GM12801 (cell line): ENCODE data around the gene BAD.

Experiments used
- TF ChIP-seq, protein P1 (sequence below): IDR thresholded peaks from one replicate; pipeline ENCODE4 v1.5.1; 2011; ENCODE audit warnings: control low read depth; ENCODE audit not compliant: insufficient read length; ENCODE audit errors: extremely low read depth

Gene BAD

DNA sequence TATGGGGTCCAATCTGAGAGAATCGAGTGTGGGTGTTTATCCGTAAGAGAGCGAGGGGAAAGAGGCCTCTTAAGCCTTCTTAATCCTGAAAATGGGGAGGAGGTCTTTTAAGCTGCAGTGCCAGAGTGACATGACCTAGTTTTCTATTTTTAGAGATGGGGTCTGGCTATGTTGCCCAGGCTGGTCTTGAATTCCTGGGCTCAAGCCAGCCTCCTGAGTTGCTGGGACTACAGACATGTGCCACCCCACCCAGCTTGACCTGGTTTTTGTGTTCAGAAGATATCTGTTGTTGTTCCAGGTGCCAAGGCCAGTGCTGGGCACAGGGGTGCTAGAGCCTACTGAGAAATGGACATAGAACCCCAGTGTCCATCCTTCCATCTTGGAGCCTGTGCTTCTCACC is 1.4 kb downstream of the BAD start:
- TF ChIP-seq, protein P1, sequence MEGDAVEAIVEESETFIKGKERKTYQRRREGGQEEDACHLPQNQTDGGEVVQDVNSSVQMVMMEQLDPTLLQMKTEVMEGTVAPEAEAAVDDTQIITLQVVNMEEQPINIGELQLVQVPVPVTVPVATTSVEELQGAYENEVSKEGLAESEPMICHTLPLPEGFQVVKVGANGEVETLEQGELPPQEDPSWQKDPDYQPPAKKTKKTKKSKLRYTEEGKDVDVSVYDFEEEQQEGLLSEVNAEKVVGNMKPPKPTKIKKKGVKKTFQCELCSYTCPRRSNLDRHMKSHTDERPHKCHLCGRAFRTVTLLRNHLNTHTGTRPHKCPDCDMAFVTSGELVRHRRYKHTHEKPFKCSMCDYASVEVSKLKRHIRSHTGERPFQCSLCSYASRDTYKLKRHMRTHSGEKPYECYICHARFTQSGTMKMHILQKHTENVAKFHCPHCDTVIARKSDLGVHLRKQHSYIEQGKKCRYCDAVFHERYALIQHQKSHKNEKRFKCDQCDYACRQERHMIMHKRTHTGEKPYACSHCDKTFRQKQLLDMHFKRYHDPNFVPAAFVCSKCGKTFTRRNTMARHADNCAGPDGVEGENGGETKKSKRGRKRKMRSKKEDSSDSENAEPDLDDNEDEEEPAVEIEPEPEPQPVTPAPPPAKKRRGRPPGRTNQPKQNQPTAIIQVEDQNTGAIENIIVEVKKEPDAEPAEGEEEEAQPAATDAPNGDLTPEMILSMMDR, result no peak

DNA sequence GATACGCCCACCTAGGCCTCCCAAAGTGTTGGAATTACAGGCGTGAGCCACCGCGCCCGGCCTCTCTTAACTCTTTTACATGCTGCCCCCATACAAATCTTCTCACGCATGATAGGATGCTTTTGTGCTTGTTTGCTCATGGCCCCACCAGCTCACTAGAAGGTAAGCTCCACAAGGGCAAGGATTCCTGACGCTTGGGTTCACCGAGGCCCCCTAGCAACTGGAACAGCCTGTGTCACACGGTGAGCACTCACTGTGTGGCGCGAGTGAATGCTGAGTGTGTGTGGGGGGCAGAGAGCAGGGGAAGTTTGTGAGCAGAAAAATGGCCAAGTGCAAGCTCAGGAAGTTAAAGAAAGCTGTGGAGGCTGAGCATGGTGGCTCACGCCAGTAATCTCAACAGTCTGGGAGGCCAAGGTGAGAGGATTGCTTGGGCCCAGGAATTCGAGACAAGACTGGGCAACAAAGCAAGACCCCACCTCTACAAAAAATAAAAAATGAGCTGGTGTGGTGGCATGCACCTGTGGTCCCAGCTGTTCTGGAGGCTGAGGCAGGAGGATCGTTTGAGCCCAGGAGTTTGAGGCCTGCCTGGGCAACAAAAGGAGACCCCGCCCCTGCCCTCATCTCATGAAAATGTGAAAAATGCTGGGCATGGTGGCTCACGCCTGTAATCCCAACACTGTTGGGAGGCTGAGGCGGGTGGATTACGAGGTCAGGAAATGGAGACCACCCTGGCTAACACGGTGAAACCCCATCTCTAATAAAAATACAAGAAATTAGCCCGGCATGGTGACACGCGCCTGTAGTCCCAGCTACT is 2.3 kb downstream of the BAD start:
- TF ChIP-seq, protein P1, result no peak

DNA sequence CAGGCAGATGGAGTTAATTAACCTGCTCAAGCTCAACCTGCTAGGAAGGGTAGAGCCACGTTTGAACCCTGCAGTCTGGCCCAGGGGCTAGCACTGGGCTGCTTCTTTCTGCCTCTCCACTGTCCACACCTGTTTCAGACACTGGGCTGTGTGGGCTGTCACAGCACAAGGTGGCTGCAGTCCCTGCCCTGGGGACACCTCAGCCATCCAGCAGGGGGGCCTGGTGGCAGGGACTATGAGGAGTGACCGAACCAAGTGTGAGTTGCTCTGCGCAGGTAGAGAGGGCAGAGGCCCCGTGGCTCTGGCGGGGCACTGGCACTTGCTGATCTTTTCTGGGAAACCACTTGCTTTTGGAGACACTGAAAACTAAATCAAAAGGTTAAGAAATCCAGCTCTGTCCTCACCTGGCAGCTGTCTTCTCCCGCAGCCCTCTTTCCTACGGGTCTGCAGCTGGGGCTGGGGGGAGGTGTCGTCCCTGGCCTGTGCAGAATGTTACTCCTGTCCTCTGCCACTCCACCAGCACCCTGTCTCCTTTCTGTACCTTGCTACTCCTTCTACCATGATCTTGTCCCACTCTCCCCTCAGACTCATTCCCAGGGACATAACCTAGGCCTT is 5.8 kb downstream of the BAD start:
- TF ChIP-seq, protein P1, result no peak

DNA sequence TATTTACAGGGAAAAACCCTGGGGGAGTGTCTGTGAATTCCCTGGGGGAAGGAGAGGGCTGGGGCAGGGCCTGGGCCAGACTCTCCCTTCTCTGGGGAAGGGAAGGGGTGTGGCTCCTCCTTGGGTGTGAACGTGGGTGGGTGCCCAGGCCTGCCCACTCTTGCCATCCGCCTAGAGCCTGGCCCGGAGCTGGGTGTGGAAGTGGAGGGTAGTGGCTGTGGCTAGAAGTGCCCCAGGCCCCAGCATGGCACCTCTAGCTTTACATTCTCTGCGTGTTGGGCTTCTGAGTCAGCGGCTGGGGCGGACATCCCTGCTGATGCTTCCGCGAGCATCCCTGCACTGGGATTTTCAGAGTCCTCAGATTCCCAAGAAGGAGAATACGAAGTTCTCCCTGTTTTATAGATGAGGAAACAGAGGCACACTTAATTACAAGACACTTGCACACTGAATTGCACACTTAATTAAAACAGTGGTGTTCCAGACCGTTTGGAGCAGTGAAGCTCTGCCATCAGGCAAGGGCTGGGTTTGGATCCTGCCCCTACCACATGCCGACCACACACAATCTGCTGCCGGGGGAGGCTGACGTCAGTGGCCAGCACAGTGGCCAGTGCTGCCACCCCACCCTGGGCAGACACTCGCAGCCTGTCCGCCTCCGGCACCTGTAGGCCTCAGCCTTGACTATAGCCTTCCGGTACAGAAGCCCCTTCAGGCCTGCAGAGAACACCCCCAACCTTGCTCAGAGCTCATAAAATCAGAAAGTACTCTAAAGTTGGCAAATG is 7.6 kb downstream of the BAD start:
- TF ChIP-seq, protein P1, result no peak

DNA sequence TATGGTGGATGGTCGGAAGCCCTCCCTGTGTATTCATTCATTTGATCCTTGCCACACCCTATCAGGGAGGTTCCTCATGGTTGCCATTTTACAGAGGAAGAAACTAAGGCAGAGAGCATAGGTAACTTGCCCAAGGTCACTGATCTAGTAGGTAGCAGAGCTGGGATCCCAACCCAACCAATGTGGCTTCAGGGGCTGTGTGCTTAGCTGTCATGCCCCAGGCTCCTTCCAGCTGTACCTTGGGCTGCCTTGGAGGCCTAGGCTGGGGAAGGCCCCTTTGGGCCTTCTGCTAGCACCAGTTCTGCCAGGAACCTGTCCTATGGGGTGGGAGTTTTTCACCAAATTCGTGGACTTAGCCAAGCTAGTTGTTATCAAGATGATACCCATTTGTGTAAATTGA is 8.6 kb downstream of the BAD start:
- TF ChIP-seq, protein P1, result no peak

DNA sequence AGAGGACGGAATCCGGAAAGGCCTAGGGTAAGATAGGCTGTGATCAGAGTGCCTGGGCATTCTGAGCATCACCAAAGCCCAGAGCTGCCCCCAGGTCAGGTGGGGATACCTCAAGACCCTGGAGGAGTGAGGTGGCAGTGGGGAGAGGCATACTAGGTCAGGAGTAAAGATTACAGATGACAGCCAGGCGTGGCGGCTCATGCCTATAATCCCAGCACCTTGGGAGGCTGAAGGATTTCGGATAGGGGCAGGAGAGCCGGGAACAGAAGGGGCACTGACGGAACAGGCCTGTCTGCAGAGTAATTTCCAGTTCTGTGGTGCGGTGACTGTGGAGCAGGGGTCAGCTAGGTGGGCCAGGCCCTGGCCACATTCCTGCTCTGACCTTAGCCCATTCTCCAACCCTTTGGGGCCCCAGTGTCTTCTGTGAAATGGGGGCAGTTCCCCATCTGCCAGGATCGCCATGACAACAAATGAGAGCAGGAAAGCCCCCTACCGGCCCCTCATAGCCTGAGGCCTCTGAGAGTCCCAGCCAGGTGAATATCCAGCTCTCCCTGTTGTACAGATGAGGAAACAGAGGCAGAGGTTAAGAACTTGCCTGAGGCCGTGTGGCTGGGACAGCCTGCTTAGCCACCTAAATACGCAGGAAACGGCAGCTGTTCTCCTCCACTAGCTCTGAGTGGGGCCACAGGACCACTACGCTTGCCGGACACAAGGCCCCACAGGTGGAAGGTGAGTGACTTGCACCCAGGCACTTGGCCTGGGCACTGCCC is 9.2 kb downstream of the BAD start:
- TF ChIP-seq, protein P1, result no peak

DNA sequence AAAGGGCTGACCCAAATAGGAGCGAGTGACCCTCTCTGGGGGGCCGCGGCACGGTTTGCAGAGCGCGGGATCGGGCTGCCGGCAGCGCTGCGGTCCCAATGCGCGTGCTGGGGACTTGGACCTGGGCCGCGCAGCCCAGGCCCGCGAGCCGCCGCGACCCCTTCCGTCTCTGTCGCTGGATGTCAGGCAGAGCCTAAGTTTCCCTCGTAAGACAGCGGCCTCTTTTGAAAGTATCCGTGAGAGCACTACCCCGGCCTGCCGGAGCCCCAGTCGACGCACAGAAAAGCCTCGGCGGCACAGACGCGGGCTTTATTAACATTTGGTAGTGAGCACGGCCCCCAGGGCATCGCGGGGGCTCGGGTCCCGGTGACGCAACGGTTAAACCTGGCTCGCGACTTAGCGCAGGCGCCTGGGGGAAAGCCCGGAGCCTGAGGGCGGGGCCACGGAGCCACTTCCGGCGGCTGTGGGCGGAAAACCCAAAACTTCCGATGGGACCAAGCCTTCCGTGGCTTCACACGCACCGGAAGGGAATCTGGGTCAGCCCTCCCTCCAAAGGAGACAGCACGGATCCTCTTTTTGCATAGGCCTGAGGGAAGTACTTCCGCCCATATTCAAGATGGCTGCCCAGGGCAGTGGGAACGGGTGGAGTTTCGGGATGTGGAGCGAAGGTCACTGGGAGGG is 14.8 kb downstream of the BAD start:
- TF ChIP-seq, protein P1, result no peak
